ENCODE results near the gene USF3.

USF3 gene

GRCh38 chr3:113695786-113696645 is at the start of gene USF3:
USF3 (minus strand) TSS chr3:113696642; CDS start chr3:113674878, 21,764 bp downstream.
- TF ChIP-seq, protein P1, sequence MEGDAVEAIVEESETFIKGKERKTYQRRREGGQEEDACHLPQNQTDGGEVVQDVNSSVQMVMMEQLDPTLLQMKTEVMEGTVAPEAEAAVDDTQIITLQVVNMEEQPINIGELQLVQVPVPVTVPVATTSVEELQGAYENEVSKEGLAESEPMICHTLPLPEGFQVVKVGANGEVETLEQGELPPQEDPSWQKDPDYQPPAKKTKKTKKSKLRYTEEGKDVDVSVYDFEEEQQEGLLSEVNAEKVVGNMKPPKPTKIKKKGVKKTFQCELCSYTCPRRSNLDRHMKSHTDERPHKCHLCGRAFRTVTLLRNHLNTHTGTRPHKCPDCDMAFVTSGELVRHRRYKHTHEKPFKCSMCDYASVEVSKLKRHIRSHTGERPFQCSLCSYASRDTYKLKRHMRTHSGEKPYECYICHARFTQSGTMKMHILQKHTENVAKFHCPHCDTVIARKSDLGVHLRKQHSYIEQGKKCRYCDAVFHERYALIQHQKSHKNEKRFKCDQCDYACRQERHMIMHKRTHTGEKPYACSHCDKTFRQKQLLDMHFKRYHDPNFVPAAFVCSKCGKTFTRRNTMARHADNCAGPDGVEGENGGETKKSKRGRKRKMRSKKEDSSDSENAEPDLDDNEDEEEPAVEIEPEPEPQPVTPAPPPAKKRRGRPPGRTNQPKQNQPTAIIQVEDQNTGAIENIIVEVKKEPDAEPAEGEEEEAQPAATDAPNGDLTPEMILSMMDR (IDR thresholded peaks at IDR 0.05; ENCODE audit: insufficient read depth, low read depth, low read length, missing control alignments), result peak; percentile 14
- peak within 1 kb of the TSS; percentile 80 for H3K4me3 ChIP-seq (ENCODE audit: low read depth, low read length)
- DNase-seq (ENCODE audit: low read depth), result peak; percentile 90

GRCh38 chr3:113745756-113746547 is 49.5 kb upstream of the USF3 start, which contains the start of gene NAA50:
NAA50 (minus strand) TSS chr3:113746249; CDS start chr3:113745949, 300 bp downstream.
- DNase-seq (ENCODE audit: low read depth), result peak; percentile 96
- H3K4me3 ChIP-seq (ENCODE audit: low read depth, low read length), result peak within 1 kb of the TSS; percentile 96
- TF ChIP-seq, protein P1 (IDR thresholded peaks at IDR 0.05; ENCODE audit: insufficient read depth, low read depth, low read length, missing control alignments), result peak; percentile 46

GRCh38 chr3:113744941-113745755 is 48.7 kb upstream of the USF3 start:
- peak overlapping the region; percentile 96 for H3K4me3 ChIP-seq (ENCODE audit: low read depth, low read length)
- peak; percentile 90 for DNase-seq (ENCODE audit: low read depth)
- TF ChIP-seq, protein P1 (IDR thresholded peaks at IDR 0.05; ENCODE audit: insufficient read depth, low read depth, low read length, missing control alignments), result peak; percentile 72

DNA sequence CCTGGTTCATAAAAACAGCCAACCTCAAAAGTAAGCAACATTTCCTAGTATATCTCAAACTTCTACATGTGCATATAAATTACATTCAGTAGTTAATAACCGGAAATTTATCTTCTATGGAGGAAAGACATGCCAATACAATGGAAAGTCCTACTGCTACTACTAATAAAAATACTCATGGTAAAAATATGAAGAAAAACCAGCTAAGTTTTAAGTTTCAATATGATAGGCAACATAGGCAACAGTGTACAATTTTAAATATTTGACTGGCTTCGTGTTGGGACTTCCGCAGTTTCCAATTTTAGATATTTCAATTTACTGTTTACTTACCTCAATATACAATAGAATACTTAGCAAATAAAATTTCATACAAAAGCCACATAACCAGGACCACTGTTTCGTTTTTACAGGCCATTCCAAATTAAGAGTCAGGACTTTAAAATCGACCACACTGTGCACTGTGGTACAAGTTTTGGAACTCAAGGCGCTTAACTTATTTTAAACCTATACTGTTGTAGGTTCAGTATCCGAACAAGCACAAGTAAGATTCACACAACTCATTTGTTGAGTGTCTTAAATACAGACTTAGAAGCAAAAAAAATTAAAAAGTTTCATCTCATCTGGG is 46.7 kb upstream of the USF3 start:
- peak overlapping the region; percentile 96 for H3K4me3 ChIP-seq (ENCODE audit: low read depth, low read length)
- peak; percentile 52 for DNase-seq (ENCODE audit: low read depth)
- TF ChIP-seq, protein P1 (IDR thresholded peaks at IDR 0.05; ENCODE audit: insufficient read depth, low read depth, low read length, missing control alignments), result no peak

- H3K4me3 ChIP-seq (ENCODE audit: low read depth, low read length), result peak overlapping the region; percentile 23
- TF ChIP-seq, protein P1 (IDR thresholded peaks at IDR 0.05; ENCODE audit: insufficient read depth, low read depth, low read length, missing control alignments), result no peak
- DNase-seq (ENCODE audit: low read depth), result no peak
Measured at GRCh38 chr3:113741620-113742019, 45.2 kb upstream of the USF3 start.

GRCh38 chr3:113741086-113741485 is 44.6 kb upstream of the USF3 start:
- DNase-seq (ENCODE audit: low read depth), result peak; percentile 15
- H3K4me3 ChIP-seq (ENCODE audit: low read depth, low read length), result peak overlapping the region; percentile 23; the same call in 1 of the 2 replicates
- TF ChIP-seq, protein P1 (IDR thresholded peaks at IDR 0.05; ENCODE audit: insufficient read depth, low read depth, low read length, missing control alignments), result no peak
